ENCODE data around the gene RAB8B. TPM values are rescaled to one million over a fixed set of nuclear protein-coding genes. Genes with fewer than 3 reads are reported as not detected.
A peak's percentile ranks its signal among the peaks of the same experiment; 100 is the strongest.

RAB8B gene
- total and polyA plus RNA-seq, 5 donors from 2014 or later = 67.4 to 114 (median 77.7) TPM

DNA sequence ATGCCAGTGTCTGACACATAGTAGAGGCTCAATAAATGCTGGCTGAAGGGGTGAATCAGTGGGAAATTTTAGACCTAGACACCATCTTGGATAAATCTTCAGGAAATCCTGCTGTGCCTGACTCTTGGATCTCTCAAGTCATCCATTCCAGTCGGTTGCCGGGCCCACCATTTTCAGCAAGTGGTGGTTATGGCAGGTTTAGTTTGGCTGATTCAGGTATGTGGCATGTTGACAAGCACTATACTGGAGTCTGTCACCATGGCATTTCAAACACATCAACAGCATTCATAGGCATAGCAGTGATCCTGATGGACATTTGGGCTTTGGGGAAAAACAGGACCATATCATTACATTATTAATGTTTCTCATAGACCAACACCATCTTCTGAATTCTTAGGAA, 62.3 kb downstream of the RAB8B start:
- Histone ChIP-seq H3K27me3 (ENCODE audit: control insufficient read depth, insufficient read depth, low read length) (no peaks in the 10 kb centered on the region), H3K9me3 (ENCODE audit: control insufficient read depth in 2 of 2, low read length in 2 of 2) (no peaks in the 10 kb centered on the region), H3K27ac (ENCODE audit: insufficient read depth, low read length, poor library complexity, severe bottlenecking) (no peak overlapping the region), H3K4me1 (ENCODE audit: control insufficient read depth, insufficient read depth, low read length, poor library complexity, severe bottlenecking) (peaks cover 12% of the 10 kb centered on the region), H3K36me3 (ENCODE audit: control insufficient read depth, insufficient read depth, low read length) (peaks cover 64% of the 10 kb centered on the region), H3K4me3 (ENCODE audit: low read depth, low read length) (no peak overlapping the region)
- ATAC-seq (ENCODE audit: low read depth in 2 of 2) (no peak), DNase-seq (no peak)
- no peak overlapping the region for H3K4me3 Mint-ChIP-seq
- H3K4me1 Mint-ChIP-seq = peaks cover 30 to 48% (median 43%) of the 10 kb centered on the region in 4 donors
- no peaks in the 10 kb centered on the region for H3K9me3 Mint-ChIP-seq
- peaks cover 60% of the 10 kb centered on the region for H3K36me3 Mint-ChIP-seq
- H3K27me3 Mint-ChIP-seq = no peaks in the 10 kb centered on the region
- peak overlapping the region in 2 of 3 donors; percentile 48 to 82 for H3K27ac Mint-ChIP-seq

DNA sequence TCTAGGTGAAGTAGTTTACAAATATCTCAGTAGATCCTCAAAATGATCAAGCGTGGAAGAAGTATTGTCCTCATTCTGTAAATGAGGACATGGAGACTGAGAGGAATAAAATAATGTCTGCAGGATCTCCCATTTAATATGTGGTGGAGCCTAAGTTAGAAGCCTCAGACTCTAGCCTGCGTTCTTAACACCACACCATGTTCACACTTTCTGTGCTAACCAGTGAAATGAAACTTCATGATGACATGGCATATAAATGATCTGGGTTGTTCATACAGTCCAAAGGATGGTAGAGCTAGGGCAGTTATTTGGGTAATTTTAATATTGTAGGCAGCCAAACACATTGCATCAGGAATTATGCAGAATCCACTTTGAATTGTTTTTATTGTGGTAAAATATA, 62.9 kb downstream of the RAB8B start:
- DNase-seq (no peak), ATAC-seq (ENCODE audit: low read depth in 2 of 2) (no peak)
- Histone ChIP-seq H3K9me3 (ENCODE audit: control insufficient read depth in 2 of 2, low read length in 2 of 2) (no peaks in the 10 kb centered on the region), H3K27ac (ENCODE audit: insufficient read depth, low read length, poor library complexity, severe bottlenecking) (no peak overlapping the region), H3K36me3 (ENCODE audit: control insufficient read depth, insufficient read depth, low read length) (peaks cover 64% of the 10 kb centered on the region), H3K4me3 (ENCODE audit: low read depth, low read length) (no peak overlapping the region), H3K4me1 (ENCODE audit: control insufficient read depth, insufficient read depth, low read length, poor library complexity, severe bottlenecking) (peaks cover 12% of the 10 kb centered on the region), H3K27me3 (ENCODE audit: control insufficient read depth, insufficient read depth, low read length) (no peaks in the 10 kb centered on the region)
- Mint-ChIP-seq H3K36me3 (peaks cover 55% of the 10 kb centered on the region), H3K9me3 (no peaks in the 10 kb centered on the region), H3K4me3 (no peak overlapping the region), H3K27ac (no peak overlapping the region), H3K27me3 (no peaks in the 10 kb centered on the region), H3K4me1 (peaks cover 24 to 42% (median 37%) of the 10 kb centered on the region in 4 donors)

DNA sequence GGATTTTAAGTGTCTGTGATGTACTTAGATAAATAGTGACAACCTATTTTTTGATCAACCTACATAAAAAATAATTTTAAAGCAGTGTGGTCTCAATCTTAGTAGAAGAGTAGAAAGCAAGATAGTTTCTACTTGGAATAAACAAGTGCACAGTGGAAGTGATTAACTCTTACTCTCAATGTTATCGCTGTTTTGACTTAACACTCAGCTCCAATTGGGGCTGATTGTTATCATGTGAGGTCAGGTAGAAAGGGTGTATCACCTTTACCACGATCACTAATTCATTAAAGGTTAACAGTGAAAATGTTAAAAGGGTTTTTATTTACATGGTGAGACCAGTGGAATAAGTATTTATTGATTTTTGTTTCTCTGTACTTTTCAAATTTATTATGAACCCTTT, 65.6 kb downstream of the RAB8B start:
- Mint-ChIP-seq H3K27ac (peak overlapping the region in 2 of 3 donors; percentile 42 to 90), H3K9me3 (no peaks in the 10 kb centered on the region), H3K36me3 (peaks cover 41% of the 10 kb centered on the region), H3K27me3 (no peaks in the 10 kb centered on the region), H3K4me1 (peaks cover 19 to 29% (median 24%) of the 10 kb centered on the region in 4 donors), H3K4me3 (no peak overlapping the region)
- no peak overlapping the region for H3K27ac ChIP-seq (ENCODE audit: insufficient read depth, low read length, poor library complexity, severe bottlenecking)
- H3K4me1 ChIP-seq (ENCODE audit: control insufficient read depth, insufficient read depth, low read length, poor library complexity, severe bottlenecking) = peaks cover 12% of the 10 kb centered on the region
- no peak overlapping the region for H3K4me3 ChIP-seq (ENCODE audit: low read depth, low read length)
- DNase-seq (no peak), ATAC-seq (ENCODE audit: low read depth in 2 of 2) (peak in 1 of 2 donors; percentile 47)
- H3K27me3 ChIP-seq (ENCODE audit: control insufficient read depth, insufficient read depth, low read length) = no peaks in the 10 kb centered on the region
- H3K9me3 ChIP-seq (ENCODE audit: control insufficient read depth in 2 of 2, low read length in 2 of 2) = no peaks in the 10 kb centered on the region
- peaks cover 70% of the 10 kb centered on the region for H3K36me3 ChIP-seq (ENCODE audit: control insufficient read depth, insufficient read depth, low read length)

DNA sequence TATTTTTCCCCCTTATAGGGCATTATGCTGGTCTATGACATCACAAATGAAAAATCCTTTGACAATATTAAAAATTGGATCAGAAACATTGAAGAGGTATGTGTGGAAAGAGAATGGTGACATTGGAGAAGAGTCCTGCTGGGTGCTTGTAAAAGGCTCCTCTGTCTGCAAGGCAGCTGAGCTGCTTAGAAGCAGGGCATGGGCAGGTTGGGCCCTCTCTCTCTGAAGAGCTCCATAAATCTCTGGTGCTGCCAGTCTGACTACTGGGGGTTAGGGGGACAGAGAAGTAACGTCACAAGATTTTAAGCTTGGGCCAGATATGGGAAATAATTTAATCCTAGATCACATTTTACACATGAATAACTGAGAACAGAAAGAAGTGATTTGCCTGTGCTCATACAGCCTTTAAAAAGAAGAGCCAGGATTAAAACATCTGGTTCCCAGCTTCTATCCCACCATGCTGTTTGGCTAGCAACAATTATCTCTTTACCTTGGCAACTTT, 66.1 kb downstream of the RAB8B start:
- Mint-ChIP-seq H3K27me3 (no peaks in the 10 kb centered on the region), H3K4me1 (peaks cover 14 to 26% (median 22%) of the 10 kb centered on the region in 4 donors), H3K9me3 (peaks cover 0 to 1% (median 0%) of the 10 kb centered on the region in 7 donors), H3K4me3 (no peak overlapping the region), H3K27ac (peak overlapping the region; percentile 10 to 90 (median 81)), H3K36me3 (peaks cover 38% of the 10 kb centered on the region)
- Histone ChIP-seq H3K4me3 (ENCODE audit: low read depth, low read length) (no peak overlapping the region), H3K4me1 (ENCODE audit: control insufficient read depth, insufficient read depth, low read length, poor library complexity, severe bottlenecking) (peaks cover 12% of the 10 kb centered on the region), H3K27me3 (ENCODE audit: control insufficient read depth, insufficient read depth, low read length) (no peaks in the 10 kb centered on the region), H3K27ac (ENCODE audit: insufficient read depth, low read length, poor library complexity, severe bottlenecking) (no peak overlapping the region), H3K36me3 (ENCODE audit: control insufficient read depth, insufficient read depth, low read length) (peaks cover 70% of the 10 kb centered on the region), H3K9me3 (ENCODE audit: control insufficient read depth in 2 of 2, low read length in 2 of 2) (no peaks in the 10 kb centered on the region)
- ATAC-seq (ENCODE audit: low read depth in 2 of 2) (no peak), DNase-seq (no peak)

GRCh38 chr15:63256433-63257274, 67.2 kb downstream of the RAB8B start:
- no peak overlapping the region for H3K27ac ChIP-seq (ENCODE audit: insufficient read depth, low read length, poor library complexity, severe bottlenecking)
- H3K4me1 ChIP-seq (ENCODE audit: control insufficient read depth, insufficient read depth, low read length, poor library complexity, severe bottlenecking) = peaks cover 12% of the 10 kb centered on the region
- Mint-ChIP-seq H3K27ac (peak overlapping the region in 1 of 3 donors; percentile 90), H3K9me3 (peaks cover 0 to 1% (median 0%) of the 10 kb centered on the region in 7 donors), H3K36me3 (peaks cover 43% of the 10 kb centered on the region), H3K4me3 (no peak overlapping the region), H3K27me3 (no peaks in the 10 kb centered on the region), H3K4me1 (peaks cover 14 to 22% (median 19%) of the 10 kb centered on the region in 4 donors)
- peaks cover 69% of the 10 kb centered on the region for H3K36me3 ChIP-seq (ENCODE audit: control insufficient read depth, insufficient read depth, low read length)
- DNase-seq = no peak
- ATAC-seq (ENCODE audit: low read depth in 2 of 2) = no peak
- no peak overlapping the region for H3K4me3 ChIP-seq (ENCODE audit: low read depth, low read length)
- H3K27me3 ChIP-seq (ENCODE audit: control insufficient read depth, insufficient read depth, low read length) = no peaks in the 10 kb centered on the region
- no peaks in the 10 kb centered on the region for H3K9me3 ChIP-seq (ENCODE audit: control insufficient read depth in 2 of 2, low read length in 2 of 2)

- H3K27ac Mint-ChIP-seq = no peak overlapping the region
- DNase-seq = no peak
Measured at GRCh38 chr15:63258658-63259057, 69.3 kb downstream of the RAB8B start.

DNA sequence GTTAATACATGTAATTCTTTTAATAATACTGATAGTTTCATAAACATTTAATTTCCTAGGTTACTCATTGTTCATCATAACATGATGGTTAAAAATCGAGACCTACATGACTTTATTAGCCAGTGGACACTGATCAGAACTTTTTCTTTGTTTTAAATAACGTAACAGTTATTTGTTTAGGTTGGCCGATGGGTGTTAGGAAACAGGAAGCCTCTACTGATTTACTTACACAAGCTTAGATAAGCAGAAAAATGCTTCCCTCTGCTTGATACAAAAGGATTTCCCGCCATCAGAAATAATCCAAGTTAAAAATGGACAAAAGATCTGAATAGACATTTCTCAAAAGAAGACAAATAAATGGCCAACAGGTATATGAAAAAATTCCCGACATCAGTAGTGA, 71.4 kb downstream of the RAB8B start:
- ATAC-seq (ENCODE audit: low read depth in 2 of 2) = no peak
- H3K4me1 ChIP-seq (ENCODE audit: control insufficient read depth, insufficient read depth, low read length, poor library complexity, severe bottlenecking) = no peaks in the 10 kb centered on the region
- no peak overlapping the region for H3K27ac ChIP-seq (ENCODE audit: insufficient read depth, low read length, poor library complexity, severe bottlenecking)
- H3K36me3 Mint-ChIP-seq = peaks cover 40% of the 10 kb centered on the region
- H3K27me3 Mint-ChIP-seq = no peaks in the 10 kb centered on the region
- H3K36me3 ChIP-seq (ENCODE audit: control insufficient read depth, insufficient read depth, low read length) = peaks cover 79% of the 10 kb centered on the region
- H3K4me3 ChIP-seq (ENCODE audit: low read depth, low read length) = no peak overlapping the region
- H3K9me3 Mint-ChIP-seq = peaks cover 0 to 1% (median 0%) of the 10 kb centered on the region in 7 donors
- H3K27me3 ChIP-seq (ENCODE audit: control insufficient read depth, insufficient read depth, low read length) = no peaks in the 10 kb centered on the region
- DNase-seq = no peak
- peak overlapping the region in 1 of 3 donors; percentile 71 for H3K27ac Mint-ChIP-seq
- H3K4me1 Mint-ChIP-seq = peaks cover 0 to 5% (median 0%) of the 10 kb centered on the region in 4 donors
- no peaks in the 10 kb centered on the region for H3K9me3 ChIP-seq (ENCODE audit: control insufficient read depth in 2 of 2, low read length in 2 of 2)
- no peak overlapping the region for H3K4me3 Mint-ChIP-seq

More at GRCh38 chr15:63258658-63259057, 69.3 kb downstream of the RAB8B start:
- no peaks in the 10 kb centered on the region for H3K27me3 ChIP-seq (ENCODE audit: control insufficient read depth, insufficient read depth, low read length)
- no peaks in the 10 kb centered on the region for H3K9me3 ChIP-seq (ENCODE audit: control insufficient read depth in 2 of 2, low read length in 2 of 2)
- peaks cover 72% of the 10 kb centered on the region for H3K36me3 ChIP-seq (ENCODE audit: control insufficient read depth, insufficient read depth, low read length)
- H3K9me3 Mint-ChIP-seq = peaks cover 0 to 1% (median 0%) of the 10 kb centered on the region in 7 donors
- no peak overlapping the region for H3K4me3 ChIP-seq (ENCODE audit: low read depth, low read length)
- H3K4me1 Mint-ChIP-seq = peaks cover 8 to 20% (median 15%) of the 10 kb centered on the region in 4 donors
- H3K4me3 Mint-ChIP-seq = no peak overlapping the region
- H3K36me3 Mint-ChIP-seq = peaks cover 47% of the 10 kb centered on the region
- no peaks in the 10 kb centered on the region for H3K27me3 Mint-ChIP-seq
- H3K4me1 ChIP-seq (ENCODE audit: control insufficient read depth, insufficient read depth, low read length, poor library complexity, severe bottlenecking) = peaks cover 12% of the 10 kb centered on the region
- ATAC-seq (ENCODE audit: low read depth in 2 of 2) = no peak
- H3K27ac ChIP-seq (ENCODE audit: insufficient read depth, low read length, poor library complexity, severe bottlenecking) = no peak overlapping the region
